Activated CD8-positive, alpha-beta memory T cell treated with anti-CD3 and anti-CD28 coated beads, Interleukin-2, amount 10 ng/mL, durations not matched to agents 7 days and 5 days (primary cell): Measurements from ENCODE around the gene ZNF653. TPM values are rescaled to one million over a fixed set of nuclear protein-coding genes. Genes with fewer than 3 reads are reported as not detected.

ENCODE experiments used
- ATAC-seq: fragments of 150-1000 bp; cut with Tn5 transposase; one replicate; pipeline ENCODE4 v1.10.0; 2021; ENCODE audit warnings: moderate library complexity
- CTCF ChIA-PET: fragments of 350-600 bp; sonication (Branson Sonifier 250); formaldehyde crosslinking; loops from one replicate; lab custom pipeline; 2021; ENCODE audit warnings: antibody characterized with exemption; lab: Charles Lee
- DNase-seq: peaks from one replicate; pipeline ENCODE4 v3.0.0-alpha.2; 2020
- H3K27ac Mint-ChIP-seq: one replicate; pipeline ENCODE4 v1.8.0; 2021; ENCODE audit warnings: mild to moderate bottlenecking, mixed read lengths
- H3K27me3 Mint-ChIP-seq: one replicate; pipeline ENCODE4 v1.8.0; 2021; ENCODE audit warnings: mixed read lengths
- H3K36me3 Mint-ChIP-seq: one replicate; pipeline ENCODE4 v1.8.0; 2021; ENCODE audit warnings: mild to moderate bottlenecking, mixed read lengths
- H3K4me1 Mint-ChIP-seq: one replicate; pipeline ENCODE4 v1.8.0; 2021; ENCODE audit warnings: mixed read lengths
- H3K4me3 Mint-ChIP-seq: one replicate; pipeline ENCODE4 v1.8.0; 2021; ENCODE audit warnings: mild to moderate bottlenecking, moderate library complexity, mixed read lengths
- H3K9me3 Mint-ChIP-seq: one replicate; pipeline ENCODE4 v1.8.0; 2022; ENCODE audit warnings: low read depth, mixed read lengths
- total RNA-seq, 2 experiments: library from RNA; stranded (reverse); gene quantifications; one replicate each; pipeline ENCODE4 v1.2.3, GENCODE V29; 2021

The ZNF653 gene, protein sequence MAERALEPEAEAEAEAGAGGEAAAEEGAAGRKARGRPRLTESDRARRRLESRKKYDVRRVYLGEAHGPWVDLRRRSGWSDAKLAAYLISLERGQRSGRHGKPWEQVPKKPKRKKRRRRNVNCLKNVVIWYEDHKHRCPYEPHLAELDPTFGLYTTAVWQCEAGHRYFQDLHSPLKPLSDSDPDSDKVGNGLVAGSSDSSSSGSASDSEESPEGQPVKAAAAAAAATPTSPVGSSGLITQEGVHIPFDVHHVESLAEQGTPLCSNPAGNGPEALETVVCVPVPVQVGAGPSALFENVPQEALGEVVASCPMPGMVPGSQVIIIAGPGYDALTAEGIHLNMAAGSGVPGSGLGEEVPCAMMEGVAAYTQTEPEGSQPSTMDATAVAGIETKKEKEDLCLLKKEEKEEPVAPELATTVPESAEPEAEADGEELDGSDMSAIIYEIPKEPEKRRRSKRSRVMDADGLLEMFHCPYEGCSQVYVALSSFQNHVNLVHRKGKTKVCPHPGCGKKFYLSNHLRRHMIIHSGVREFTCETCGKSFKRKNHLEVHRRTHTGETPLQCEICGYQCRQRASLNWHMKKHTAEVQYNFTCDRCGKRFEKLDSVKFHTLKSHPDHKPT
- 10 to 100 TPM; 16.1 to 16.7 TPM for total RNA-seq

- CTCF ChIA-PET = interaction anchor here (1.0 to 2.1 kb wide), 4 partner anchors 23 to 419 kb away, joined by 3 to 8 read pairs (median 4); no protein-coding TSS in a partner anchor
- Mint-ChIP-seq H3K9me3 (no peaks in the 10 kb centered on the region), H3K4me3 (peak within 1 kb of the TSS; percentile 81), H3K4me1 (peaks cover 20% of the 10 kb centered on the region), H3K27ac (peak within 1 kb of the TSS; percentile 92), H3K36me3 (peaks cover 1% of the 10 kb centered on the region), H3K27me3 (no peaks in the 10 kb centered on the region)
- ATAC-seq = peak; percentile 72
- DNase-seq = peak; percentile 97
Measured at GRCh38 chr19:11505504-11506100, at the start of gene ZNF653. TSS of gene ZNF653 (minus strand) at chr19:11505839. CDS start at chr19:11505786, 53 bp downstream.

- no peak for ATAC-seq
- Mint-ChIP-seq H3K4me3 (no peak overlapping the region), H3K4me1 (peaks cover 50% of the 10 kb centered on the region), H3K27me3 (no peaks in the 10 kb centered on the region), H3K27ac (no peak overlapping the region), H3K9me3 (no peaks in the 10 kb centered on the region), H3K36me3 (peaks cover 8% of the 10 kb centered on the region)
- no peak for DNase-seq
- CTCF ChIA-PET = interaction anchor here (3.9 to 9.4 kb wide), 2 partner anchors 19 to 27 kb away, joined by 24 to 233 read pairs; partner anchors contain the start of gene ACP5
Measured at GRCh38 chr19:11555246-11555645, 49.6 kb upstream of the ZNF653 start.

- no peaks in the 10 kb centered on the region for H3K27me3 Mint-ChIP-seq
- DNase-seq = peak; percentile 80
- peak overlapping the region; percentile 82 for H3K27ac Mint-ChIP-seq
Measured at GRCh38 chr19:11554160-11554559, 48.5 kb upstream of the ZNF653 start.

GRCh38 chr19:11552666-11553372 is 47.2 kb upstream of the ZNF653 start:
- CTCF ChIA-PET = interaction anchor here (1.2 to 3.6 kb wide), 2 partner anchors 17 to 70 kb away, joined by 3 to 11 read pairs; no protein-coding TSS in a partner anchor
- H3K36me3 Mint-ChIP-seq = peaks cover 8% of the 10 kb centered on the region
- no peak overlapping the region for H3K27ac Mint-ChIP-seq

More at GRCh38 chr19:11554160-11554559, 48.5 kb upstream of the ZNF653 start:
- peaks cover 8% of the 10 kb centered on the region for H3K36me3 Mint-ChIP-seq
- peak; percentile 31 for ATAC-seq
- H3K4me3 Mint-ChIP-seq = no peak overlapping the region
- CTCF ChIA-PET = interaction anchor here (0.8 to 3.9 kb wide), 6 partner anchors 9 to 36 kb away, joined by 3 to 24 read pairs (median 4); partner anchors contain the start of gene ECSIT
- H3K9me3 Mint-ChIP-seq = no peaks in the 10 kb centered on the region
- H3K4me1 Mint-ChIP-seq = peaks cover 44% of the 10 kb centered on the region

GRCh38 chr19:11551603-11552235 is 46.1 kb upstream of the ZNF653 start:
- no peak for DNase-seq
- Mint-ChIP-seq H3K4me1 (peaks cover 29% of the 10 kb centered on the region), H3K27me3 (no peaks in the 10 kb centered on the region), H3K9me3 (no peaks in the 10 kb centered on the region), H3K4me3 (no peak overlapping the region), H3K36me3 (peaks cover 7% of the 10 kb centered on the region), H3K27ac (no peak overlapping the region)
- CTCF ChIA-PET = interaction anchor here (1.2 to 3.6 kb wide), 3 partner anchors 11 to 69 kb away, joined by 3 to 11 read pairs (median 4); no protein-coding TSS in a partner anchor
- ATAC-seq = no peak

More at GRCh38 chr19:11552666-11553372, 47.2 kb upstream of the ZNF653 start:
- ATAC-seq (no peak), DNase-seq (no peak)
- H3K4me3 Mint-ChIP-seq = no peak overlapping the region
- H3K9me3 Mint-ChIP-seq = no peaks in the 10 kb centered on the region
- peaks cover 38% of the 10 kb centered on the region for H3K4me1 Mint-ChIP-seq
- no peaks in the 10 kb centered on the region for H3K27me3 Mint-ChIP-seq

DNA sequence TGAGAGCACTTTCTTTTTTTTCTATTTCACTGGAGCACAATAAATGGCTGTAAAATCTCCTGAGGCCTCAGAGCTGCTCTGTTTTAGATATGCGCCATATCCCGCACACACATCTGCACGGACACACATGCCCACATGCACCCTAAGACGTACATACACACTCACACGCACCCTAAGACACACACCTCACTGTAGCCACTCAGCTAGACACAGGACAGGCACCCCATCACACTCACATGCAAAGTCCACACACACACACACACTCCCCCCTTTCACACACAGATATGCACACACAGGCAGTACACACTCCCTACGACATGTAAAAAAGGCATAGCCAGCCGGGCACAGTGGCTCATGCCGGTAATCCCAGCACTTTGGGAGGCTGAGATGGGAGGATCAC is 44.6 kb upstream of the ZNF653 start:
- H3K27ac Mint-ChIP-seq = no peak overlapping the region
- H3K4me1 Mint-ChIP-seq = peaks cover 20% of the 10 kb centered on the region
- CTCF ChIA-PET = interaction anchor here (0.6 to 3.6 kb wide), 4 partner anchors 10 to 400 kb away, joined by 4 to 11 read pairs (median 4); no protein-coding TSS in a partner anchor
- peaks cover 4% of the 10 kb centered on the region for H3K36me3 Mint-ChIP-seq
- ATAC-seq (no peak), DNase-seq (no peak)
- H3K4me3 Mint-ChIP-seq = no peak overlapping the region
- no peaks in the 10 kb centered on the region for H3K9me3 Mint-ChIP-seq
- H3K27me3 Mint-ChIP-seq = no peaks in the 10 kb centered on the region

DNA sequence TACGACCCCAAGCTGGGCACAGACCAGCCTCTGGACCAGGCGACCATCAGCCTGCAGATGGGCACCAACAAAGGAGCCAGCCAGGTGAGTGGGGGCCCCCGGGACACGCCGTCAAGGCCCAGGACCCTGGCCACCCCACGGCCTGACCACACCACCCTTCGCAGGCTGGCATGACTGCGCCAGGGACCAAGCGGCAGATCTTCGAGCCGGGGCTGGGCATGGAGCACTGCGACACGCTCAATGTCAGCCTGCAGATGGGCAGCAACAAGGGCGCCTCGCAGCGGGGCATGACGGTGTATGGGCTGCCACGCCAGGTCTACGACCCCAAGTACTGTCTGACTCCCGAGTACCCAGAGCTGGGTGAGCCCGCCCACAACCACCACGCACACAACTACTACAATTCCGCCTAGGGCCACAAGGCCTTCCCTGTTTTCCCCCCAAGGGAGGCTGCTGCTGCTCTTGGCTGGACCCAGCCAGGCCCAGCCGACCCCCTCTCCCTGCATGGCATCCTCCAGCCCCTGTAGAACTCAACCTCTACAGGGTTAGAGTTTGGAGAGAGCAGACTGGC is 43.8 kb upstream of the ZNF653 start:
- DNase-seq = no peak
- no peaks in the 10 kb centered on the region for H3K27me3 Mint-ChIP-seq
- H3K9me3 Mint-ChIP-seq = no peaks in the 10 kb centered on the region
- no peak overlapping the region for H3K27ac Mint-ChIP-seq
- H3K36me3 Mint-ChIP-seq = peaks cover 4% of the 10 kb centered on the region
- CTCF ChIA-PET = interaction anchor here (1.0 to 1.5 kb wide), 3 partner anchors 11 to 67 kb away, joined by 3 to 7 read pairs (median 4); no protein-coding TSS in a partner anchor
- H3K4me3 Mint-ChIP-seq = no peak overlapping the region
- no peak for ATAC-seq
- H3K4me1 Mint-ChIP-seq = peaks cover 18% of the 10 kb centered on the region

DNA sequence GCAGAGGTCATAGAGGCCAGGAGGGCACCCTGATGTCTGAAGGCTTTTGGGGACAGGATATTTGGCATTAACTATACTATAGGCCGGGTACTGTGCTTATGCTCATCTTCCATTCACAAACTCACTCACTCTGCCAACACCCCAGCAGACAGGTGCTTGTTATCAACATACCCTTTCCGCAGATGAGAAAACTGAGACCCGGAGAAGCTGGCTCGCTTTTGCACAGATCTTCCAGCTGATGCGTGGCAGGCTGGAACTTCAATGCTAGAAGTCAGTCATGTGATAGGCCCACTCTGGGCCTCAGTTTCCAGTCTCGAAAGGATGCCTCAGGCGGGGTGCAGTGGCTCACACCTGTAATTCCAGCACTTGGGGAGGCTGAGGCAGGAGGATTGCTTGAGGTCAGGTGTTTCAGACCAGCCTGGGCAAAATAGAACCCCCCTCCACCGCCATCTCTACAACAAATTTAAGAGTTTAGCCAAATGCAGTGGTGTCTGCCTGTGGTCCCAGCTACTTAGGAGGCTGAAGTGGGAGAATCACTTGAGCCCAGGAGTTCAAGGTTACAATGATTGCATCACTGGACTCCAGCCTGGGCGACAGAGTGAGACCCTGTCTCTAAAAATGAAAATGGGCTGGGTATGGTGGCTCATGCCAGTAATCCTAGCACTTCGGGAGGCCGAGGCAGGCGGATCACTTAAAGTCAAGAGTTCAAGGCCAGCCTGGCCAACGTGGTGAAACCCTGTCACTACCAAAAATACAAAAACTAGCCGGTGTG is 42.5 kb upstream of the ZNF653 start:
- H3K27ac Mint-ChIP-seq = no peak overlapping the region
- CTCF ChIA-PET = interaction anchor here (1.5 kb wide), 1 partner anchor 12 kb away, joined by 7 read pairs; no protein-coding TSS in a partner anchor
- no peak for DNase-seq
- peaks cover 5% of the 10 kb centered on the region for H3K4me1 Mint-ChIP-seq
- no peak overlapping the region for H3K4me3 Mint-ChIP-seq
- H3K36me3 Mint-ChIP-seq = no peaks in the 10 kb centered on the region
- ATAC-seq = no peak
- H3K27me3 Mint-ChIP-seq = no peaks in the 10 kb centered on the region
- H3K9me3 Mint-ChIP-seq = no peaks in the 10 kb centered on the region

GRCh38 chr19:11541238-11541637 is 35.6 kb upstream of the ZNF653 start:
- CTCF ChIA-PET = no interaction called here
- Mint-ChIP-seq H3K36me3 (no peaks in the 10 kb centered on the region), H3K4me1 (peaks cover 14% of the 10 kb centered on the region), H3K9me3 (no peaks in the 10 kb centered on the region), H3K4me3 (no peak overlapping the region), H3K27ac (no peak overlapping the region), H3K27me3 (peaks cover 16% of the 10 kb centered on the region)
- peak; percentile 42 for ATAC-seq
- no peak for DNase-seq

DNA sequence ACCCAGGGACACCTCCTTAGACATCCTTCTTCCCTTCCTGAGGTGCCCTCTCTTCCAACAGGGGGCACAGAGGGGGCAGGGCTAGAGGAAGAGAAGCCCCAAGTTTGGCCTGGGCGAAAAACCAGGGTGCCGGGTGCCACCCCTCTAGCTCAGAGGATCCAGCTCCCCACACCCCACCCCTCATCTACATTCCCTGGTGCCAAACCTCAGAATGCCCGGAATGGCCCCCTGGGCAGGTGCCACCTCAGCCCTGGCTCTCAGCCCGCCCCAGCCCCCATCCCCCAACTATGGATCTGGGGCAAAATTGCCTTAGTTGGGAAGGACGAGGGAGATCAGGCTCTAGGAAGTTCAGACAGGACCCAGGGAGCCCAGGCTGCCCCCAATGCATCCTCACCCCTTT is 35.0 kb upstream of the ZNF653 start:
- no peaks in the 10 kb centered on the region for H3K9me3 Mint-ChIP-seq
- ATAC-seq (no peak), DNase-seq (no peak)
- no peaks in the 10 kb centered on the region for H3K36me3 Mint-ChIP-seq
- peaks cover 13% of the 10 kb centered on the region for H3K4me1 Mint-ChIP-seq
- CTCF ChIA-PET = interaction anchor here (1.0 kb wide), 1 partner anchor 10 kb away, joined by 4 read pairs; no protein-coding TSS in a partner anchor
- no peak overlapping the region for H3K27ac Mint-ChIP-seq
- peaks cover 16% of the 10 kb centered on the region for H3K27me3 Mint-ChIP-seq
- H3K4me3 Mint-ChIP-seq = no peak overlapping the region
